NCI-H2107 (cell line): ENCODE results near the gene SH3PXD2A.
"Not testable (repeated sequence)": the region's sequence is repeated elsewhere in the genome, so short reads cannot be mapped to it uniquely, and the experiment has no call there.

Source experiments
- DNase-seq: peaks from one replicate; lab custom pipeline; 2025; lab: John Stamatoyannopoulos, UW

Gene SH3PXD2A

GRCh38 chr10:103850572-103850895, 4.8 kb downstream of the SH3PXD2A start:
- no peak for DNase-seq

- DNase-seq, result no peak
Observed at GRCh38 chr10:103849880-103850571, 5.3 kb downstream of the SH3PXD2A start.

- DNase-seq, result no peak
Observed at GRCh38 chr10:103849212-103849877, 6.0 kb downstream of the SH3PXD2A start.

GRCh38 chr10:103847909-103848468, 7.4 kb downstream of the SH3PXD2A start:
- DNase-seq, result no peak

GRCh38 chr10:103847346-103847745, 8.0 kb downstream of the SH3PXD2A start:
- DNase-seq, result no peak

- no peak for DNase-seq
Observed at GRCh38 chr10:103845972-103846371, 9.4 kb downstream of the SH3PXD2A start.

- not testable (repeated sequence) for DNase-seq
Observed at GRCh38 chr10:103845346-103845745, 10.0 kb downstream of the SH3PXD2A start.

GRCh38 chr10:103843854-103844570, 11.4 kb downstream of the SH3PXD2A start:
- no peak for DNase-seq

- DNase-seq, result no peak
Observed at GRCh38 chr10:103843045-103843444, 12.3 kb downstream of the SH3PXD2A start.

- DNase-seq, result no peak
Observed at GRCh38 chr10:103842605-103843004, 12.8 kb downstream of the SH3PXD2A start.

- DNase-seq, result no peak
Observed at GRCh38 chr10:103841519-103841918, 13.9 kb downstream of the SH3PXD2A start.

- no peak for DNase-seq
Observed at GRCh38 chr10:103840740-103841070, 14.7 kb downstream of the SH3PXD2A start.

- DNase-seq, result no peak
Observed at GRCh38 chr10:103839872-103840739, 15.3 kb downstream of the SH3PXD2A start.

- DNase-seq, result no peak
Observed at GRCh38 chr10:103839519-103839871, 15.9 kb downstream of the SH3PXD2A start.

GRCh38 chr10:103838862-103839518, 16.4 kb downstream of the SH3PXD2A start:
- DNase-seq, result no peak

GRCh38 chr10:103838070-103838395, 17.3 kb downstream of the SH3PXD2A start:
- DNase-seq, result no peak

GRCh38 chr10:103837370-103838069, 17.9 kb downstream of the SH3PXD2A start:
- DNase-seq, result no peak

GRCh38 chr10:103836861-103837260, 18.5 kb downstream of the SH3PXD2A start:
- no peak for DNase-seq

- DNase-seq, result no peak
Observed at GRCh38 chr10:103836273-103836672, 19.1 kb downstream of the SH3PXD2A start.

GRCh38 chr10:103835096-103836050, 20.0 kb downstream of the SH3PXD2A start:
- DNase-seq, result no peak
